GM23338 (cell line): ENCODE data around the gene EXOC7. TPM values are rescaled to one million over a fixed set of nuclear protein-coding genes. Genes with fewer than 3 reads are reported as not detected.

Experiments
- ATAC-seq: fragments of 200-7000 bp; cut with Tn5 transposase; 3 replicates; pipeline ENCODE4 v1.9.1; 2020
- DNase-seq: peaks from one replicate; pipeline ENCODE4 v3.0.0-alpha.2; 2015; ENCODE audit warnings: low spot score
- H2AFZ ChIP-seq: fragments of 200-600 bp; sonication (generic); 2 replicates; pipeline ENCODE4 v1.8.0; 2016; ENCODE audit warnings: antibody characterized with exemption, mild to moderate bottlenecking, moderate library complexity
- H3F3A ChIP-seq: fragments of 200-600 bp; sonication (generic); replicated peaks from 2 replicates; pipeline ENCODE4 v1.8.0; 2017; ENCODE audit warnings: antibody characterized with exemption, mixed run types, low read depth
- H3K27ac ChIP-seq: fragments of 200-600 bp; sonication (generic); 2 replicates; pipeline ENCODE4 v1.6.1; 2016; ENCODE audit warnings: low read depth
- H3K27me3 ChIP-seq: fragments of 200-600 bp; sonication (generic); 2 replicates; pipeline ENCODE4 v1.8.0; 2016; ENCODE audit warnings: mild to moderate bottlenecking, mixed run types, moderate library complexity; ENCODE audit not compliant: insufficient read depth
- H3K36me3 ChIP-seq: fragments of 200-600 bp; sonication (generic); 2 replicates; pipeline ENCODE4 v1.8.0; 2016; ENCODE audit warnings: mild to moderate bottlenecking; ENCODE audit not compliant: insufficient read depth
- H3K4me1 ChIP-seq: fragments of 200-600 bp; sonication (generic); 2 replicates; pipeline ENCODE4 v1.8.0; 2016; ENCODE audit warnings: mild to moderate bottlenecking, moderate library complexity; ENCODE audit not compliant: insufficient read depth
- H3K4me2 ChIP-seq: fragments of 200-600 bp; sonication (generic); 2 replicates; pipeline ENCODE4 v1.7.1; 2017; ENCODE audit warnings: mixed run types
- H3K4me3 ChIP-seq: fragments of 200-600 bp; sonication (generic); 2 replicates; pipeline ENCODE4 v1.6.1; 2016; ENCODE audit warnings: mixed run types
- H3K79me2 ChIP-seq: fragments of 200-600 bp; sonication (generic); replicated peaks from 2 replicates; pipeline ENCODE4 v1.8.0; 2017; ENCODE audit warnings: mild to moderate bottlenecking; ENCODE audit not compliant: insufficient read depth
- H3K9me2 ChIP-seq: fragments of 200-600 bp; sonication (generic); 2 replicates; pipeline ENCODE4 v1.8.0; 2017; ENCODE audit not compliant: insufficient read depth
- H4K20me1 ChIP-seq: fragments of 200-600 bp; sonication (generic); replicated peaks from 2 replicates; pipeline ENCODE4 v1.8.0; 2017; ENCODE audit warnings: mild to moderate bottlenecking; ENCODE audit not compliant: insufficient read depth
- H3K27ac Mint-ChIP-seq: 2 replicates; pipeline ENCODE4 v1.8.0; 2020; ENCODE audit warnings: inconsistent platforms, mild to moderate bottlenecking, moderate library complexity, mixed read lengths
- H3K27me3 Mint-ChIP-seq: 3 replicates; pipeline ENCODE4 v1.8.0; 2022; ENCODE audit warnings: low read depth, mild to moderate bottlenecking, moderate library complexity, mixed read lengths, inconsistent platforms; ENCODE audit not compliant: insufficient read depth, poor library complexity
- H3K36me3 Mint-ChIP-seq: 3 replicates; pipeline ENCODE4 v1.8.0; 2021; ENCODE audit warnings: low read depth, mild to moderate bottlenecking, inconsistent platforms, moderate library complexity, mixed read lengths
- H3K4me1 Mint-ChIP-seq: 3 replicates; pipeline ENCODE4 v1.8.0; 2020; ENCODE audit warnings: mild to moderate bottlenecking, inconsistent platforms, mixed read lengths
- H3K4me3 Mint-ChIP-seq: 3 replicates; pipeline ENCODE4 v1.8.0; 2021; ENCODE audit warnings: moderate library complexity, mild to moderate bottlenecking, inconsistent platforms, mixed read lengths
- H3K9me3 Mint-ChIP-seq: 3 replicates; pipeline ENCODE4 v1.8.0; 2020; ENCODE audit warnings: moderate library complexity, mild to moderate bottlenecking, inconsistent platforms, mixed read lengths
- EZH2 ChIP-seq: fragments of 200-600 bp; sonication (generic); IDR thresholded peaks from one replicate; pipeline ENCODE4 v1.8.0; 2017; ENCODE audit warnings: antibody characterized with exemption, mild to moderate bottlenecking, low read depth; ENCODE audit not compliant: unreplicated experiment
- EZH2phosphoT487 ChIP-seq: fragments of 200-600 bp; sonication (generic); IDR thresholded peaks from one replicate; pipeline ENCODE4 v1.8.1; 2018; ENCODE audit warnings: antibody characterized with exemption; ENCODE audit not compliant: unreplicated experiment
- JUNB ChIP-seq: IDR thresholded peaks from one replicate; pipeline ENCODE4 v1.6.1; 2016; ENCODE audit warnings: antibody characterized with exemption; ENCODE audit not compliant: unreplicated experiment
- NANOG ChIP-seq: IDR thresholded peaks from 2 replicates; pipeline ENCODE4 v1.6.1; 2016; ENCODE audit warnings: antibody characterized with exemption, borderline replicate concordance
- POLR2AphosphoS5 ChIP-seq: IDR thresholded peaks from 2 replicates; pipeline ENCODE4 v1.6.1; 2016; ENCODE audit warnings: antibody characterized with exemption, low read depth
- STAT1 ChIP-seq: IDR thresholded peaks from one replicate; pipeline ENCODE4 v1.6.1; 2016; ENCODE audit warnings: antibody characterized with exemption; ENCODE audit not compliant: unreplicated experiment
- polyA plus RNA-seq: library from polyadenylated mRNA; unstranded; fragments of >200 nt; fragmentation: Nextera tagmentation; extraction: Ambion mirVana; gene quantifications from 2 replicates; pipeline ENCODE4 v1.2.1, GENCODE V29; 2016
- total RNA-seq: library from RNA; depleted of rRNA; stranded (reverse); fragments of >200 nt; shearing (Covaris generic); gene quantifications from 2 replicates; pipeline ENCODE4 v1.2.3, GENCODE V29; 2014
- TF ChIP-seq, protein P1 (sequence below): IDR thresholded peaks from one replicate; pipeline ENCODE4 v1.6.1; 2018; ENCODE audit warnings: antibody characterized with exemption; ENCODE audit not compliant: unreplicated experiment
- TF ChIP-seq, protein P2 (sequence below): IDR thresholded peaks from 2 replicates; pipeline ENCODE4 v1.6.1; 2016; ENCODE audit warnings: antibody characterized with exemption
- TF ChIP-seq, protein P3 (sequence below): fragments of 250-450 bp; sonication (Bioruptor Pico); IDR thresholded peaks from 2 replicates; pipeline ENCODE4 v1.5.0; 2020; ENCODE audit warnings: mild to moderate bottlenecking, moderate library complexity

Gene EXOC7
- total and polyA plus RNA-seq, 2 experiments from 2014 or later = 75.4 to 77.4 TPM

DNA sequence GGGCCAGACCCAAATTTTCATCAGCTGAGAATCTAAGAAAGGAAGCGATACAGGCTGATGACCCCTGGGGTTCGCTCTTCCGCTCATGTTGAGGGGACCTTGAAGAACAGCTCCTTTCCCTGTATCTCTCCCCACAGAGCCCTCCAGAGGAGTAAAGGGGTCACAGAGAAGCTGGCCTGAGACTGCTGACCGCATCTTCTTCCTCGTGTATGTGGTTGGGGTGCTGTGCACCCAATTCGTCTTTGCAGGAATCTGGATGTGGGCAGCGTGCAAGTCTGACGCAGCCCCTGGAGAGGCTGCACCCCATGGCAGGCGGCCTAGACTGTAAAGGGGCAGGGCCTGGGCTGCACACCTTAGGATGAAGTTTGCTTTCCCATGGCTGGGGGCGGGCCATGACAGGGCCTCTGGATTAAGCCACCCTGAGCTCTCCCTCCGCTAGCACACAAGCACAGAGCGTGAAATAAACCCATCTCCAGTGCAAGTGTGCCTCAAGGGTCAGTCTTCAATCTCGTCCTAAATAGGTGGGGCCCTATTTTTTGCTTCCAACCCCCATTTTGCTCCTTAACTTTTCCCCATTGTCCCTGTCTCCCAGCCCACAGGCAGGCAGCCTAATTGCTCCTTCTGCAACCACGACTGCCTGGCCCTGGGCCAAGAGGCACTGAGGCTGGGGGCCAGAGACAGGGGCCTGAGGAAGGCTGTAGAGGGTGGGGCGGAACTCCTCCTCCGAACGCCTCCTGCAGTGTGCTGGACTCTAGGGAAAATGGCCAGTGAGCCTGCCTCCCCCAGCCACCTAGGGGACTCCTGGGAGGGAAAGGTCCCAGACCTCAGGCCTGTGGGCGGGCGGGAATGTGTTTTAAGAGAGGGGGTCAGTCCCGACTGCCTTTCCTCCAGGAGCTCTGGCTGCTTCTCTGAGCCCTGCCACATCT is 21.0 kb downstream of the EXOC7 start (continued):
- TF ChIP-seq, protein P1, sequence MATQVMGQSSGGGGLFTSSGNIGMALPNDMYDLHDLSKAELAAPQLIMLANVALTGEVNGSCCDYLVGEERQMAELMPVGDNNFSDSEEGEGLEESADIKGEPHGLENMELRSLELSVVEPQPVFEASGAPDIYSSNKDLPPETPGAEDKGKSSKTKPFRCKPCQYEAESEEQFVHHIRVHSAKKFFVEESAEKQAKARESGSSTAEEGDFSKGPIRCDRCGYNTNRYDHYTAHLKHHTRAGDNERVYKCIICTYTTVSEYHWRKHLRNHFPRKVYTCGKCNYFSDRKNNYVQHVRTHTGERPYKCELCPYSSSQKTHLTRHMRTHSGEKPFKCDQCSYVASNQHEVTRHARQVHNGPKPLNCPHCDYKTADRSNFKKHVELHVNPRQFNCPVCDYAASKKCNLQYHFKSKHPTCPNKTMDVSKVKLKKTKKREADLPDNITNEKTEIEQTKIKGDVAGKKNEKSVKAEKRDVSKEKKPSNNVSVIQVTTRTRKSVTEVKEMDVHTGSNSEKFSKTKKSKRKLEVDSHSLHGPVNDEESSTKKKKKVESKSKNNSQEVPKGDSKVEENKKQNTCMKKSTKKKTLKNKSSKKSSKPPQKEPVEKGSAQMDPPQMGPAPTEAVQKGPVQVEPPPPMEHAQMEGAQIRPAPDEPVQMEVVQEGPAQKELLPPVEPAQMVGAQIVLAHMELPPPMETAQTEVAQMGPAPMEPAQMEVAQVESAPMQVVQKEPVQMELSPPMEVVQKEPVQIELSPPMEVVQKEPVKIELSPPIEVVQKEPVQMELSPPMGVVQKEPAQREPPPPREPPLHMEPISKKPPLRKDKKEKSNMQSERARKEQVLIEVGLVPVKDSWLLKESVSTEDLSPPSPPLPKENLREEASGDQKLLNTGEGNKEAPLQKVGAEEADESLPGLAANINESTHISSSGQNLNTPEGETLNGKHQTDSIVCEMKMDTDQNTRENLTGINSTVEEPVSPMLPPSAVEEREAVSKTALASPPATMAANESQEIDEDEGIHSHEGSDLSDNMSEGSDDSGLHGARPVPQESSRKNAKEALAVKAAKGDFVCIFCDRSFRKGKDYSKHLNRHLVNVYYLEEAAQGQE = no peak
- TF ChIP-seq EZH2phosphoT487 (no peak), JUNB (no peak)

DNA sequence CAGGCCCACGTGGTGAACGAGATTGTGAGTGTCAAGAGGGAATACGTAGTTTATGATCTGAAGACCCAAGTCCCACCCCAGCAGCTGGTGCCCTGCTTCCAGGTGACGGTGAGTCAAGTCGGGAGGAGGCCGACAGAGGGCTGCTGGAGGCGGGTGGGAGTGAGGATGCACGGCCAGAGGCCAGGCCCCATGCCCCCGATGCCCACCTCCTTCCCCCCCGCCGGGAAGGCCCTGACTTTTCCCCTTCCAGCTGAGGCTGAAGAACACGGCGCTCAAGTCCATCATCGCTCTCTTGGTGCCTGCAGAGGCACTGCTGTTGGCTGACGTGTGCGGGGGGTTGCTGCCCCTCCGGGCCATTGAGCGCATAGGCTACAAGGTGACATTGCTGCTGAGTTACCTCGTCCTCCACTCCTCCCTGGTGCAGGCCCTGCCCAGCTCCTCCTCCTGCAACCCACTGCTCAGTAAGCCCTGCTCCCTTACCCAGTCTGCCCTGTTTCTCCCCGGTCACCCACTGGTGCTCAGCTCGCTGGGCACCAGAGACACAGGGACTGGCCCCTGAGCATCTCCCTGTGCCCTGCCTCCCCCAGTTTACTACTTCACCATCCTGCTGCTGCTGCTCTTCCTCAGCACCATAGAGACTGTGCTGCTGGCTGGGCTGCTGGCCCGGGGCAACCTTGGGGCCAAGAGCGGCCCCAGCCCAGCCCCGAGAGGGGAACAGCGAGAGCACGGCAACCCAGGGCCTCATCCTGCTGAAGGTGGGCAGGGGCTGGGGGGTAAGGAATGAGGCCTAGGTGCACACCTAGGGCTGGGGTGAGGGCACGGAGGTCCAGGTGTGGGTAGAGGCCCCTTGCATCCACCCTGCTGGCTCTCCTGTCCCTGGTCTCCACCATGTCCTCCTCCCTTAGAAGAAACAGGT is 22.0 kb downstream of the EXOC7 start:
- ATAC-seq (peak; percentile 1; the same call in 1 of the 3 replicates), DNase-seq (peak; percentile 46)
- H3K9me3 Mint-ChIP-seq = no peaks in the 10 kb centered on the region
- Histone ChIP-seq H2AFZ (no peak overlapping the region), H3K27ac (no peak overlapping the region), H3F3A (peaks cover 20% of the 10 kb centered on the region), H4K20me1 (0 out of 2 replicates have a peak, but pooled peaks cover 7% of the 10 kb centered on the region), H3K36me3 (peaks cover 5% of the 10 kb centered on the region; the same call in 1 of the 2 replicates), H3K4me1 (peaks cover 29% of the 10 kb centered on the region), H3K79me2 (no peaks in the 10 kb centered on the region), H3K9me2 (no peaks in the 10 kb centered on the region), H3K27me3 (peaks cover 34% of the 10 kb centered on the region), H3K4me2 (peak overlapping the region; percentile 88; the same call in 1 of the 2 replicates), H3K4me3 (peak overlapping the region; percentile 52; the same call in 1 of the 2 replicates)
- peaks cover 28% of the 10 kb centered on the region for H3K36me3 Mint-ChIP-seq
- H3K27me3 Mint-ChIP-seq = peaks cover 53% of the 10 kb centered on the region
- TF ChIP-seq, protein P2, sequence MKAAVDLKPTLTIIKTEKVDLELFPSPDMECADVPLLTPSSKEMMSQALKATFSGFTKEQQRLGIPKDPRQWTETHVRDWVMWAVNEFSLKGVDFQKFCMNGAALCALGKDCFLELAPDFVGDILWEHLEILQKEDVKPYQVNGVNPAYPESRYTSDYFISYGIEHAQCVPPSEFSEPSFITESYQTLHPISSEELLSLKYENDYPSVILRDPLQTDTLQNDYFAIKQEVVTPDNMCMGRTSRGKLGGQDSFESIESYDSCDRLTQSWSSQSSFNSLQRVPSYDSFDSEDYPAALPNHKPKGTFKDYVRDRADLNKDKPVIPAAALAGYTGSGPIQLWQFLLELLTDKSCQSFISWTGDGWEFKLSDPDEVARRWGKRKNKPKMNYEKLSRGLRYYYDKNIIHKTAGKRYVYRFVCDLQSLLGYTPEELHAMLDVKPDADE = no peak
- TF ChIP-seq POLR2AphosphoS5 (no peak), STAT1 (no peak), EZH2 (no peak), NANOG (no peak)
- TF ChIP-seq, protein P3, sequence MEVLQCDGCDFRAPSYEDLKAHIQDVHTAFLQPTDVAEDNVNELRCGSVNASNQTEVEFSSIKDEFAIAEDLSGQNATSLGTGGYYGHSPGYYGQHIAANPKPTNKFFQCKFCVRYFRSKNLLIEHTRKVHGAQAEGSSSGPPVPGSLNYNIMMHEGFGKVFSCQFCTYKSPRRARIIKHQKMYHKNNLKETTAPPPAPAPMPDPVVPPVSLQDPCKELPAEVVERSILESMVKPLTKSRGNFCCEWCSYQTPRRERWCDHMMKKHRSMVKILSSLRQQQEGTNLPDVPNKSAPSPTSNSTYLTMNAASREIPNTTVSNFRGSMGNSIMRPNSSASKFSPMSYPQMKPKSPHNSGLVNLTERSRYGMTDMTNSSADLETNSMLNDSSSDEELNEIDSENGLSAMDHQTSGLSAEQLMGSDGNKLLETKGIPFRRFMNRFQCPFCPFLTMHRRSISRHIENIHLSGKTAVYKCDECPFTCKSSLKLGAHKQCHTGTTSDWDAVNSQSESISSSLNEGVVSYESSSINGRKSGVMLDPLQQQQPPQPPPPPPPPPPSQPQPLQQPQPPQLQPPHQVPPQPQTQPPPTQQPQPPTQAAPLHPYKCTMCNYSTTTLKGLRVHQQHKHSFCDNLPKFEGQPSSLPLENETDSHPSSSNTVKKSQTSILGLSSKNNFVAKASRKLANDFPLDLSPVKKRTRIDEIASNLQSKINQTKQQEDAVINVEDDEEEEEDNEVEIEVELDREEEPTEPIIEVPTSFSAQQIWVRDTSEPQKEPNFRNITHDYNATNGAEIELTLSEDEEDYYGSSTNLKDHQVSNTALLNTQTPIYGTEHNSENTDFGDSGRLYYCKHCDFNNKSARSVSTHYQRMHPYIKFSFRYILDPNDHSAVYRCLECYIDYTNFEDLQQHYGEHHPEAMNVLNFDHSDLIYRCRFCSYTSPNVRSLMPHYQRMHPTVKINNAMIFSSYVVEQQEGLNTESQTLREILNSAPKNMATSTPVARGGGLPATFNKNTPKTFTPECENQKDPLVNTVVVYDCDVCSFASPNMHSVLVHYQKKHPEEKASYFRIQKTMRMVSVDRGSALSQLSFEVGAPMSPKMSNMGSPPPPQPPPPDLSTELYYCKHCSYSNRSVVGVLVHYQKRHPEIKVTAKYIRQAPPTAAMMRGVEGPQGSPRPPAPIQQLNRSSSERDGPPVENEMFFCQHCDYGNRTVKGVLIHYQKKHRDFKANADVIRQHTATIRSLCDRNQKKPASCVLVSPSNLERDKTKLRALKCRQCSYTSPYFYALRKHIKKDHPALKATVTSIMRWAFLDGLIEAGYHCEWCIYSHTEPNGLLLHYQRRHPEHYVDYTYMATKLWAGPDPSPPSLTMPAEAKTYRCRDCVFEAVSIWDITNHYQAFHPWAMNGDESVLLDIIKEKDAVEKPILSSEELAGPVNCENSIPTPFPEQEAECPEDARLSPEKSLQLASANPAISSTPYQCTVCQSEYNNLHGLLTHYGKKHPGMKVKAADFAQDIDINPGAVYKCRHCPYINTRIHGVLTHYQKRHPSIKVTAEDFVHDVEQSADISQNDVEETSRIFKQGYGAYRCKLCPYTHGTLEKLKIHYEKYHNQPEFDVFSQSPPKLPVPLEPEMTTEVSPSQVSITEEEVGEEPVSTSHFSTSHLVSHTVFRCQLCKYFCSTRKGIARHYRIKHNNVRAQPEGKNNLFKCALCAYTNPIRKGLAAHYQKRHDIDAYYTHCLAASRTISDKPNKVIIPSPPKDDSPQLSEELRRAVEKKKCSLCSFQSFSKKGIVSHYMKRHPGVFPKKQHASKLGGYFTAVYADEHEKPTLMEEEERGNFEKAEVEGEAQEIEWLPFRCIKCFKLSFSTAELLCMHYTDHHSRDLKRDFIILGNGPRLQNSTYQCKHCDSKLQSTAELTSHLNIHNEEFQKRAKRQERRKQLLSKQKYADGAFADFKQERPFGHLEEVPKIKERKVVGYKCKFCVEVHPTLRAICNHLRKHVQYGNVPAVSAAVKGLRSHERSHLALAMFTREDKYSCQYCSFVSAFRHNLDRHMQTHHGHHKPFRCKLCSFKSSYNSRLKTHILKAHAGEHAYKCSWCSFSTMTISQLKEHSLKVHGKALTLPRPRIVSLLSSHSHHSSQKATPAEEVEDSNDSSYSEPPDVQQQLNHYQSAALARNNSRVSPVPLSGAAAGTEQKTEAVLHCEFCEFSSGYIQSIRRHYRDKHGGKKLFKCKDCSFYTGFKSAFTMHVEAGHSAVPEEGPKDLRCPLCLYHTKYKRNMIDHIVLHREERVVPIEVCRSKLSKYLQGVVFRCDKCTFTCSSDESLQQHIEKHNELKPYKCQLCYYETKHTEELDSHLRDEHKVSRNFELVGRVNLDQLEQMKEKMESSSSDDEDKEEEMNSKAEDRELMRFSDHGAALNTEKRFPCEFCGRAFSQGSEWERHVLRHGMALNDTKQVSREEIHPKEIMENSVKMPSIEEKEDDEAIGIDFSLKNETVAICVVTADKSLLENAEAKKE (CRISPR knock-in tag) = no peak
- H3K4me3 Mint-ChIP-seq = peak overlapping the region; percentile 55; the same call in 2 of the 3 replicates
- no peak overlapping the region for H3K27ac Mint-ChIP-seq
- H3K4me1 Mint-ChIP-seq = peaks cover 39% of the 10 kb centered on the region
